ENCODE data around the gene ASS1.

Gene ASS1

GRCh38 chr9:130446101-130446861 lies 1.5 kb downstream of the ASS1 start:
- TF ChIP-seq EZH2phosphoT487 (conservative IDR thresholded peaks at IDR 0.05; ENCODE audit: low read length) (no peak), CTCF (IDR thresholded peaks at IDR 0.05; ENCODE audit: insufficient read depth, low read length, poor library complexity, severe bottlenecking) (no peak)
- no peaks in the 10 kb centered on the region for H3K36me3 ChIP-seq (ENCODE audit: low read length)
- no peak overlapping the region for H3K4me2 ChIP-seq (ENCODE audit: low read depth, low read length, poor library complexity, severe bottlenecking)
- no peaks in the 10 kb centered on the region for H3K27me3 ChIP-seq (ENCODE audit: low read length)
- no peak overlapping the region for H3K9ac ChIP-seq (ENCODE audit: low read length)
- no peaks in the 10 kb centered on the region for H4K20me1 ChIP-seq (ENCODE audit: low read depth, low read length)
- no peak overlapping the region for H3K4me3 ChIP-seq (ENCODE audit: insufficient read depth, low read length, poor library complexity, severe bottlenecking)
- no peaks in the 10 kb centered on the region for H3K9me2 ChIP-seq (replicated peaks; ENCODE audit: insufficient read depth, low read length)
- H2AFZ ChIP-seq (ENCODE audit: low read depth, low read length, severe bottlenecking), result no peak overlapping the region
- H3F3A ChIP-seq (ENCODE audit: insufficient read depth), result no peaks in the 10 kb centered on the region
- H3K79me2 ChIP-seq (ENCODE audit: insufficient read depth, low read length), result no peaks in the 10 kb centered on the region
- peaks cover 2% of the 10 kb centered on the region; the same call in 1 of the 2 replicates for H3K9me3 ChIP-seq (ENCODE audit: insufficient read depth, low read length)
- H3K27ac ChIP-seq (ENCODE audit: low read depth, low read length), result no peak overlapping the region

- Histone ChIP-seq H3K27ac (ENCODE audit: low read depth, low read length) (no peak overlapping the region), H3K9me3 (ENCODE audit: insufficient read depth, low read length) (no peaks in the 10 kb centered on the region), H3K9ac (ENCODE audit: low read length) (no peak overlapping the region; the same call in 1 of the 2 replicates), H2AFZ (ENCODE audit: low read depth, low read length, severe bottlenecking) (no peak overlapping the region), H3K4me3 (ENCODE audit: insufficient read depth, low read length, poor library complexity, severe bottlenecking) (no peak overlapping the region), H3K36me3 (ENCODE audit: low read length) (no peaks in the 10 kb centered on the region), H3F3A (ENCODE audit: insufficient read depth) (no peaks in the 10 kb centered on the region), H3K9me2 (replicated peaks; ENCODE audit: insufficient read depth, low read length) (no peaks in the 10 kb centered on the region), H3K79me2 (ENCODE audit: insufficient read depth, low read length) (no peaks in the 10 kb centered on the region), H3K4me2 (ENCODE audit: low read depth, low read length, poor library complexity, severe bottlenecking) (no peak overlapping the region), H3K27me3 (ENCODE audit: low read length) (no peaks in the 10 kb centered on the region), H4K20me1 (ENCODE audit: low read depth, low read length) (no peaks in the 10 kb centered on the region)
- no peak for TF ChIP-seq EZH2phosphoT487 (conservative IDR thresholded peaks at IDR 0.05; ENCODE audit: low read length)
- no peak for TF ChIP-seq CTCF (IDR thresholded peaks at IDR 0.05; ENCODE audit: insufficient read depth, low read length, poor library complexity, severe bottlenecking)
These were observed 2.5 kb downstream of the ASS1 start for GRCh38 chr9:130447193-130447816.

GRCh38 chr9:130448035-130448624 lies 3.4 kb downstream of the ASS1 start:
- Histone ChIP-seq H3K36me3 (ENCODE audit: low read length) (no peaks in the 10 kb centered on the region), H3K9ac (ENCODE audit: low read length) (no peak overlapping the region; the same call in 1 of the 2 replicates), H3K27me3 (ENCODE audit: low read length) (no peaks in the 10 kb centered on the region), H3K9me3 (ENCODE audit: insufficient read depth, low read length) (no peaks in the 10 kb centered on the region), H3K4me2 (ENCODE audit: low read depth, low read length, poor library complexity, severe bottlenecking) (peak overlapping the region; percentile 18), H4K20me1 (ENCODE audit: low read depth, low read length) (no peaks in the 10 kb centered on the region), H3K79me2 (ENCODE audit: insufficient read depth, low read length) (no peaks in the 10 kb centered on the region), H3K27ac (ENCODE audit: low read depth, low read length) (no peak overlapping the region), H3K9me2 (replicated peaks; ENCODE audit: insufficient read depth, low read length) (no peaks in the 10 kb centered on the region), H3F3A (ENCODE audit: insufficient read depth) (no peaks in the 10 kb centered on the region), H3K4me3 (ENCODE audit: insufficient read depth, low read length, poor library complexity, severe bottlenecking) (no peak overlapping the region), H2AFZ (ENCODE audit: low read depth, low read length, severe bottlenecking) (no peak overlapping the region)
- TF ChIP-seq CTCF (IDR thresholded peaks at IDR 0.05; ENCODE audit: insufficient read depth, low read length, poor library complexity, severe bottlenecking), result no peak
- no peak for TF ChIP-seq EZH2phosphoT487 (conservative IDR thresholded peaks at IDR 0.05; ENCODE audit: low read length)

All from SU-DHL-6 (cell line).